Astrocyte (in vitro differentiated cells and primary cell): ENCODE data around the gene USP47.

Experiments used
- CTCF ChIP-seq: IDR thresholded peaks from 2 replicates; pipeline ENCODE4 v1.5.1; 2011; ENCODE audit warnings: low read depth, mild to moderate bottlenecking, inconsistent platforms, low read length, moderate library complexity; ENCODE audit not compliant: insufficient read depth
- EZH2 ChIP-seq: IDR thresholded peaks from 2 replicates; pipeline ENCODE4 v1.6.1; 2012; ENCODE audit warnings: mild to moderate bottlenecking, low read length, inconsistent platforms; ENCODE audit not compliant: insufficient read depth

DNA sequence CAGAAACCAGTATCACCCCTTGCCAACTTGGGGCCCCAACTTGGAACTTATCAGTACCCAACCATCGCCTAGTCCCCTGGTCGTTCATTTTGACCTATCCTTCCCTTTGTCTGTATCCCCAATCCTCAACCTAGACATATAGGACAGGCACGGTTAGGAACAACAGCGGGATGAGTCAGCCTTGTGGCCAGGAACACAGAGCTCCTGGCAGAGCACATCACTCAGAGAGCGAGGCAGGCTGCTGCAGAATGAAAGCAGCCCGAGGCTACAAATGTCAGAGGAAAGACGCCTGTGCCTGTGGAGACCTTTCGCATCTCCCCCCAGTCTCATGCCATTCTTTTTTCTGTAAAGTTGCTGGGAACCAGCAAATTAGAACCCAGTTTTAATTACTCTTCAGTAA, 152.1 kb downstream of the USP47 start:
- TF ChIP-seq CTCF (no peak), EZH2 (no peak)
